Measurements from ENCODE around the gene FLRT2.

The FLRT2 gene

GRCh38 chr14:85577543-85578114, 47.7 kb downstream of the FLRT2 start:
- TF ChIP-seq POLR2AphosphoS5 (IDR thresholded peaks at IDR 0.05; ENCODE audit: low read depth, low read length) (no peak), FOXP2 (optimal IDR thresholded peaks at IDR 0.05; ENCODE audit: borderline replicate concordance, extremely low read depth, extremely low read length, insufficient read depth) (no peak), SIN3A (IDR thresholded peaks at IDR 0.05; ENCODE audit: borderline replicate concordance, insufficient read depth, low read length) (no peak), REST (IDR thresholded peaks at IDR 0.05; ENCODE audit: insufficient read depth in 1 of 2, low read depth in 2 of 2, low read length in 2 of 2) (no peak)

GRCh38 chr14:85578357-85578756, 48.4 kb downstream of the FLRT2 start:
- TF ChIP-seq FOXP2 (optimal IDR thresholded peaks at IDR 0.05; ENCODE audit: borderline replicate concordance, extremely low read depth, extremely low read length, insufficient read depth) (no peak), REST (IDR thresholded peaks at IDR 0.05; ENCODE audit: insufficient read depth in 1 of 2, low read depth in 2 of 2, low read length in 2 of 2) (no peak)

DNA sequence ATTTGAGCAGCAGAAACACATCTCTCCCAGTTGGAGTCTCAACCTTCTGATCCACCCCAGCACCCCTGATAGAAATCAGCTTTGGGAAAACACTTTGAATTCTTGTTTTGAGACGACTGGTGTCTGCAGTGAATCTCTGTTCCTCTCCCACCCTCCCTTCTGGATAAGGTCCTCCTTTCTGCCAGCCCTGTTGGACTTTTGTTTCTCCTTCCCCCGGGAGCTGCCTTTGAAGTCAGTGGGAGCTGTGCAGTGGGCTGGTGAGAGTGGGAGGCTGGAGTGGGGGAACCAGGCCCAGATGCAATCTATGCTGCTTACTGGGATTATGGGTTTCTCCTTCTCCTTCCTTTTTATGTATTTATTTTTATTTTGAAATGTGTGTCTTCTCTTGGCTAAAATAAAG, 49.0 kb downstream of the FLRT2 start:
- TF ChIP-seq FOXP2 (optimal IDR thresholded peaks at IDR 0.05; ENCODE audit: borderline replicate concordance, extremely low read depth, extremely low read length, insufficient read depth) (no peak), REST (IDR thresholded peaks at IDR 0.05; ENCODE audit: insufficient read depth in 1 of 2, low read depth in 2 of 2, low read length in 2 of 2) (no peak), SIN3A (IDR thresholded peaks at IDR 0.05; ENCODE audit: borderline replicate concordance, insufficient read depth, low read length) (no peak), TAF1 (IDR thresholded peaks at IDR 0.05; ENCODE audit: borderline replicate concordance, insufficient read depth, low read length) (no peak), POLR2AphosphoS5 (IDR thresholded peaks at IDR 0.05; ENCODE audit: low read depth, low read length) (no peak)

DNA sequence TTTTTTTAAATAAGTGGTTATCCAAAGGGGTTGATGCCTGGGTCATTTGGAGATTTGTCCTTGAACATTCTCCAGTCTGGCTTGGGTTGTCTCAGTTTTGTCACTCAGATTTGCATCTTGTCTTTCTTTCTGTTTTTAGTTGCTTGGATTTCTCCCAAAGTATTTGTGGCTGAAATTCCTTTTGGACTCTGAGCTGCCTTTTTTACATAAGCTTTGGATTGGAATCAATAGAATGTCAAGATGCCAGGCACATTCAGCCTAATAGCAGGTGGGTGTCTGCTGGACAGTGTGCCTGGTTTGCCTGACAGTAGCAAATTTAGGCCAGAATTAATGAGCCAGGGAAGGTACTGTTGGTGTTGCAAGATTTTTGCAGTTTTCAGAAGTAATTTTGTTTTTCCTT, 50.0 kb downstream of the FLRT2 start:
- TF ChIP-seq POLR2AphosphoS5 (IDR thresholded peaks at IDR 0.05; ENCODE audit: low read depth, low read length) (no peak), TAF1 (IDR thresholded peaks at IDR 0.05; ENCODE audit: borderline replicate concordance, insufficient read depth, low read length) (no peak), REST (IDR thresholded peaks at IDR 0.05; ENCODE audit: insufficient read depth in 1 of 2, low read depth in 2 of 2, low read length in 2 of 2) (no peak), SIN3A (IDR thresholded peaks at IDR 0.05; ENCODE audit: borderline replicate concordance, insufficient read depth, low read length) (no peak), FOXP2 (optimal IDR thresholded peaks at IDR 0.05; ENCODE audit: borderline replicate concordance, extremely low read depth, extremely low read length, insufficient read depth) (no peak)

DNA sequence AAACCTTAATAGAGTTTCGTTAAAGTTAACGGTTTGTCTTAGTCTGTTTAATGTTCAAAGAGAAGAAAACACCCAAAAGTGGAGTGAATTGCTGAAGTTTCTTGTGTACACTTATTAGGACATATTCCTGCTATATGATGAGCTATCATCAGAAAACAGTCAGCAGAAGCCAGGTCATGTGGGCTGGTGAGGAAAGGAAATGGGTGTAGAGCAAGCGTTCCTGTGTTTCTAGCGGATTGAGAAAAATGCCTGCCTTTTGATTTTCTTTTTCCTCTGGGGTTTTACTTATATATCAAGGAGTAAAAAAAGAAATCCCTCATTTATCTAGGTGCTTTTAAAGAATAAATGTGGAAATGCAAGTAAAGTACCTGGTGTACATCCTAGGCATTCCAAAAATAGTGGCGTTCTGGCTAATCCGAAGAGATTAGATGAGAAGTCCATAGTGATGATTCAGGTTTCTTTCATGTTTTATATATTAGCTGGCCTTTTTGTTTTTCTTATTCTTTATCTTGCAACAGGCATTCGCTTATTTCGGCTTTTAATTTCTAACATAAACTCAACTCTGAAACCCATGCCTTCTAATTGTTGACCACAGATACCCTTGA, 50.7 kb downstream of the FLRT2 start:
- TF ChIP-seq POLR2AphosphoS5 (IDR thresholded peaks at IDR 0.05; ENCODE audit: low read depth, low read length), result no peak
- no peak for TF ChIP-seq REST (IDR thresholded peaks at IDR 0.05; ENCODE audit: insufficient read depth in 1 of 2, low read depth in 2 of 2, low read length in 2 of 2)
- TF ChIP-seq FOXP2 (optimal IDR thresholded peaks at IDR 0.05; ENCODE audit: borderline replicate concordance, extremely low read depth, extremely low read length, insufficient read depth), result no peak
- no peak for TF ChIP-seq SIN3A (IDR thresholded peaks at IDR 0.05; ENCODE audit: borderline replicate concordance, insufficient read depth, low read length)
- TF ChIP-seq TAF1 (IDR thresholded peaks at IDR 0.05; ENCODE audit: borderline replicate concordance, insufficient read depth, low read length), result no peak
